Neural progenitor cell (in vitro differentiated cells): ENCODE measurements around the gene KLK3. TPM values are rescaled to one million over a fixed set of nuclear protein-coding genes. Genes with fewer than 3 reads are reported as not detected.

ENCODE experiments used
- DNase-seq: peaks from one replicate; pipeline ENCODE4 v3.0.0-alpha.2; 2016; ENCODE audit warnings: low spot score
- H2AFZ ChIP-seq: fragments of 200-600 bp; sonication (generic); replicated peaks from 2 replicates; pipeline ENCODE4 v1.6.1; 2016; ENCODE audit warnings: antibody characterized with exemption
- H3F3A ChIP-seq: fragments of 200-600 bp; sonication (generic); 2 replicates; pipeline ENCODE4 v1.6.1; 2016; ENCODE audit warnings: antibody characterized with exemption, low read depth
- H3K27ac ChIP-seq: fragments of 200-600 bp; sonication (generic); 2 replicates; pipeline ENCODE4 v1.5.1; 2016; ENCODE audit warnings: mild to moderate bottlenecking
- H3K27me3 ChIP-seq: fragments of 200-600 bp; sonication (generic); 2 replicates; pipeline ENCODE4 v1.6.1; 2016; ENCODE audit warnings: mild to moderate bottlenecking, moderate library complexity
- H3K36me3 ChIP-seq: fragments of 200-600 bp; sonication (generic); 2 replicates; pipeline ENCODE4 v1.5.1; 2016
- H3K4me1 ChIP-seq: fragments of 200-600 bp; sonication (generic); 2 replicates; pipeline ENCODE4 v1.6.1; 2016; ENCODE audit warnings: mixed run types
- H3K4me2 ChIP-seq: fragments of 200-600 bp; sonication (generic); 2 replicates; pipeline ENCODE4 v1.6.1; 2016
- H3K4me3 ChIP-seq: fragments of 200-600 bp; sonication (generic); 2 replicates; pipeline ENCODE4 v1.5.1; 2016
- H3K79me2 ChIP-seq: fragments of 200-600 bp; sonication (generic); 2 replicates; pipeline ENCODE4 v1.6.1; 2016; ENCODE audit warnings: low read depth
- H3K9ac ChIP-seq: fragments of 200-600 bp; sonication (generic); 2 replicates; pipeline ENCODE4 v1.6.1; 2016
- H3K9me3 ChIP-seq: fragments of 200-600 bp; sonication (generic); 2 replicates; pipeline ENCODE4 v1.5.1; 2016; ENCODE audit warnings: low read depth
- H4K20me1 ChIP-seq: fragments of 200-600 bp; sonication (generic); 2 replicates; pipeline ENCODE4 v1.6.1; 2016; ENCODE audit warnings: low read depth
- H3K27ac Mint-ChIP-seq: 3 replicates; pipeline ENCODE4 v1.8.0; 2021; ENCODE audit warnings: mixed read lengths
- H3K27me3 Mint-ChIP-seq: 2 replicates; pipeline ENCODE4 v1.8.0; 2022; ENCODE audit warnings: low read depth, mild to moderate bottlenecking, inconsistent platforms, moderate library complexity, mixed read lengths; ENCODE audit not compliant: insufficient read depth
- H3K36me3 Mint-ChIP-seq: 3 replicates; pipeline ENCODE4 v1.8.0; 2021; ENCODE audit warnings: mixed read lengths
- H3K4me1 Mint-ChIP-seq: 3 replicates; pipeline ENCODE4 v1.8.0; 2021; ENCODE audit warnings: mixed read lengths
- H3K4me3 Mint-ChIP-seq: 3 replicates; pipeline ENCODE4 v1.8.0; 2021; ENCODE audit warnings: mild to moderate bottlenecking, moderate library complexity, mixed read lengths
- H3K9me3 Mint-ChIP-seq: 3 replicates; pipeline ENCODE4 v1.8.0; 2020; ENCODE audit warnings: mixed read lengths
- CTCF ChIP-seq: fragments of 200-600 bp; sonication (generic); IDR thresholded peaks from 2 replicates; pipeline ENCODE4 v1.5.1; 2017; ENCODE audit warnings: antibody characterized with exemption, mild to moderate bottlenecking
- EZH2 ChIP-seq: fragments of 200-600 bp; sonication (generic); IDR thresholded peaks from 2 replicates; pipeline ENCODE4 v1.6.1; 2017; ENCODE audit warnings: antibody characterized with exemption, mild to moderate bottlenecking, moderate library complexity
- EZH2phosphoT487 ChIP-seq: fragments of 200-600 bp; sonication (generic); IDR thresholded peaks from 2 replicates; pipeline ENCODE4 v1.6.1; 2017; ENCODE audit warnings: antibody characterized with exemption
- total RNA-seq: library from RNA; depleted of rRNA; stranded (reverse); fragments of >200 nt; gene quantifications from 2 replicates; pipeline ENCODE4 v1.2.3, GENCODE V29; 2015; ENCODE audit warnings: low replicate concordance

KLK3 gene
- total RNA-seq, 1 donor from 2014 or later, result not detected

DNA sequence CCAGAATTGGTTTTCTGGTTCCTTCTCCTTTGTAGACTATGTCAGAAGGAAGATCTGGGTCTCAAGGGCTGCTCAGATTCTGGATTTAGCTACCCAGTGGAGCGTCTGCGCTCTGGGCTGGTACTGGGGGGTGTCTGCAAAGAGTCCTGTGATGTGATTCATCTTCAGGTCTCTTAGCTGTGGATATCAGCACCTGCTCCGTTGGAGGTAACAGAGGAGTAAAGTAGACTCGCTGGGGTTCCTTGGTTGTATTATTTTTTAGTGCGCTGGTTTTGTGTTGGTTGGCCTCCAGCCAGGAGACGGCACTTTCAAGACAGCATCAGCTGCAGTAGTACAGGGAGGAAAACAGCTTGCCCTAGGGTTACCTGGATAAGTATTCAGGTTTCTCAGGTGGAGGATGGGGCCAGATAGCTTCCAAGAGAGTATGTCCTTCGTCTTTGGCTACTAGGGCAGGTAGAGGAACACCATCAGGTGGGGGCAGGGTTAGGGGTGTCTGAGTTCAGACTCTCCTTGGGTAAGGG is 11.0 kb upstream of the KLK3 start:
- Histone ChIP-seq H3K79me2 (no peaks in the 10 kb centered on the region), H3K4me2 (no peak overlapping the region), H3K27me3 (peaks cover 85% of the 10 kb centered on the region), H3K4me1 (no peaks in the 10 kb centered on the region), H3K4me3 (no peak overlapping the region), H3K9me3 (no peaks in the 10 kb centered on the region), H4K20me1 (no peaks in the 10 kb centered on the region), H3K36me3 (no peaks in the 10 kb centered on the region), H2AFZ (no peak overlapping the region), H3K27ac (no peak overlapping the region), H3F3A (no peaks in the 10 kb centered on the region), H3K9ac (no peak overlapping the region)
- no peak overlapping the region for H3K4me3 Mint-ChIP-seq
- H3K27ac Mint-ChIP-seq, result no peak overlapping the region
- H3K4me1 Mint-ChIP-seq, result no peaks in the 10 kb centered on the region
- no peaks in the 10 kb centered on the region for H3K36me3 Mint-ChIP-seq
- peaks cover 10% of the 10 kb centered on the region for H3K27me3 Mint-ChIP-seq
- DNase-seq, result no peak
- TF ChIP-seq CTCF (no peak), EZH2phosphoT487 (no peak), EZH2 (no peak)
- H3K9me3 Mint-ChIP-seq, result peaks cover 10% of the 10 kb centered on the region

DNA sequence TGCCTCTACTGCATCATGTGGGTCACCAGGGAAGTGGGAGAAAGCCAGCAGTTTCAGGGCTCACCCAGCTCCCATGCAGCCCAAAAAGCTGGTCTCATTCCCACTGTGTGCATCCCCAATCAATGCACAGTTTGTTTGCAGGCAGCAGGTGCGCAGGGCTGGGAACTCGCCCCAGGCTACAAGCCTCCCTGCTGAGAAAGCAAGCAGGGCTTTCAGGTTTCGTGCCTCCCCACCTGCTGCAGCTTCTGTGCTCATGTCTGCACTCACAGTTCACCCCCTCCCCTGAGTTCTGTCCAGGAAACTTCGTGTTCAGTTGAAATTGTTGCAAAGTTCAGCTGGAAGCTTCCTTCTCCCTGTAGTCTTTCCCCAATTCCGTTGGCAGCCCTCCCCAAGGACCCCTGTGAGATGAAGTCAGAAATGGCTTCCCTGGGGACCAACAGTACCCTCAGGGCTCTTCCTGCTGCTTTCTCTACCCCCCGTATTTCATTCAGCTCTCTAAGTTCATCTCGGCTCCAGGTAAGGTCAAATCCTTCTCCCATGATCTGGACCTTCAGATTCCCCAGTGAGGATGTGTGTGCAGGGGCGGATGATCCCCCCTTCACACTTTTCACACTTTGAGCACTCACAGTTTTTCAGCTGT is 10.3 kb upstream of the KLK3 start:
- Histone ChIP-seq H3K4me3 (no peak overlapping the region), H3K9ac (no peak overlapping the region), H3K4me2 (no peak overlapping the region), H3K27me3 (peaks cover 85% of the 10 kb centered on the region), H2AFZ (no peak overlapping the region), H3K9me3 (no peaks in the 10 kb centered on the region), H4K20me1 (no peaks in the 10 kb centered on the region), H3K36me3 (no peaks in the 10 kb centered on the region), H3K27ac (no peak overlapping the region), H3K79me2 (no peaks in the 10 kb centered on the region), H3K4me1 (no peaks in the 10 kb centered on the region), H3F3A (no peaks in the 10 kb centered on the region)
- Mint-ChIP-seq H3K4me3 (no peak overlapping the region), H3K9me3 (peaks cover 10% of the 10 kb centered on the region), H3K27me3 (peaks cover 10% of the 10 kb centered on the region), H3K27ac (no peak overlapping the region), H3K4me1 (no peaks in the 10 kb centered on the region), H3K36me3 (no peaks in the 10 kb centered on the region)
- TF ChIP-seq CTCF (no peak), EZH2 (no peak), EZH2phosphoT487 (no peak)
- DNase-seq, result no peak

GRCh38 chr19:50850738-50851137 is 4.0 kb upstream of the KLK3 start:
- Histone ChIP-seq H3K36me3 (no peaks in the 10 kb centered on the region), H3F3A (no peaks in the 10 kb centered on the region), H4K20me1 (no peaks in the 10 kb centered on the region), H3K4me2 (no peak overlapping the region), H3K27ac (no peak overlapping the region), H3K4me1 (no peaks in the 10 kb centered on the region), H3K79me2 (no peaks in the 10 kb centered on the region), H3K9me3 (no peaks in the 10 kb centered on the region), H2AFZ (no peak overlapping the region), H3K9ac (no peak overlapping the region), H3K4me3 (no peak overlapping the region), H3K27me3 (peaks cover 58% of the 10 kb centered on the region)
- TF ChIP-seq EZH2phosphoT487 (no peak), CTCF (no peak), EZH2 (no peak)
- H3K27ac Mint-ChIP-seq, result no peak overlapping the region
- H3K4me3 Mint-ChIP-seq, result no peak overlapping the region
- peaks cover 9% of the 10 kb centered on the region for H3K27me3 Mint-ChIP-seq
- H3K4me1 Mint-ChIP-seq, result no peaks in the 10 kb centered on the region
- no peaks in the 10 kb centered on the region for H3K9me3 Mint-ChIP-seq
- no peaks in the 10 kb centered on the region for H3K36me3 Mint-ChIP-seq
- DNase-seq, result no peak
